Testis (tissue), 3 donors: ENCODE results near the gene LCNL1. TPM values are rescaled to one million over a fixed set of nuclear protein-coding genes. Genes with fewer than 3 reads are reported as not detected.

Experiments used
- DNase-seq: peaks from one replicate; pipeline ENCODE4 v3.0.0-alpha.2; 2019
- H3K27ac ChIP-seq, 2 donors: fragments of 200-600 bp; sonication (generic); one replicate each; pipeline ENCODE4 v1.5.1; 2019
- H3K27me3 ChIP-seq: fragments of 200-600 bp; sonication (generic); one replicate; pipeline ENCODE4 v1.5.1; 2019
- H3K36me3 ChIP-seq: fragments of 200-600 bp; sonication (generic); one replicate; pipeline ENCODE4 v1.5.1; 2017; ENCODE audit warnings: low read depth; ENCODE audit errors: missing control alignments
- H3K4me1 ChIP-seq: fragments of 200-600 bp; sonication (generic); one replicate; pipeline ENCODE4 v1.5.1; 2019
- H3K4me3 ChIP-seq, 2 donors: fragments of 200-600 bp; sonication (generic); one replicate each; pipeline ENCODE4 v1.5.1; 2017 to 2019
- H3K9me3 ChIP-seq: fragments of 200-600 bp; sonication (generic); one replicate; pipeline ENCODE4 v1.5.1; 2017
- POLR2A ChIP-seq: fragments of 450-650 bp; IDR thresholded peaks from one replicate; pipeline ENCODE4 v1.6.1; 2017; ENCODE audit warnings: antibody characterized with exemption, mild to moderate bottlenecking, moderate library complexity
- WGBS, 2 donors: methylation state at CpG; one replicate each; pipeline ENCODE4 v1.1.5; 2018; 5-methylcytosine and 5-hydroxymethylcytosine counted together
- intact Hi-C: fragments of 100-400 bp; cut with DNase I; formaldehyde crosslinking; loops from one replicate; pipeline ENCODE4 v1.15.1; 2023; ENCODE audit warnings: low total_unique reads
- polyA plus RNA-seq: library from polyadenylated mRNA; stranded (reverse); fragments of 350-450 nt; fragmentation: Illumina TruSeq; extraction: RNeasy Lipid Tissue Mini Kit (QIAGEN cat#74804); gene quantifications from one replicate; pipeline ENCODE4 v1.2.3, GENCODE V29; 2014; ENCODE audit warnings: low read depth, low replicate concordance; ENCODE audit not compliant: insufficient read depth
- total RNA-seq, 2 donors: library from RNA; depleted of rRNA; stranded (reverse); fragments of >200 nt; gene quantifications; one replicate each; pipeline ENCODE4 v1.2.3, GENCODE V29; 2016
- TF ChIP-seq, protein P1 (sequence below), 3 experiments: fragments of 450-650 bp in 2 of 3; fragments of 200-600 bp in 1 of 3; sonication (generic) in 1 of 3; IDR thresholded peaks; one replicate each; pipeline ENCODE4 v1.5.1; 2016 to 2019; ENCODE audit warnings: antibody characterized with exemption in 3 of 3, mild to moderate bottlenecking in 2 of 3, moderate library complexity in 1 of 3

Gene LCNL1
- total and polyA plus RNA-seq, 3 donors from 2014 or later = 17.5 to 131 (median 59.3) TPM

DNA sequence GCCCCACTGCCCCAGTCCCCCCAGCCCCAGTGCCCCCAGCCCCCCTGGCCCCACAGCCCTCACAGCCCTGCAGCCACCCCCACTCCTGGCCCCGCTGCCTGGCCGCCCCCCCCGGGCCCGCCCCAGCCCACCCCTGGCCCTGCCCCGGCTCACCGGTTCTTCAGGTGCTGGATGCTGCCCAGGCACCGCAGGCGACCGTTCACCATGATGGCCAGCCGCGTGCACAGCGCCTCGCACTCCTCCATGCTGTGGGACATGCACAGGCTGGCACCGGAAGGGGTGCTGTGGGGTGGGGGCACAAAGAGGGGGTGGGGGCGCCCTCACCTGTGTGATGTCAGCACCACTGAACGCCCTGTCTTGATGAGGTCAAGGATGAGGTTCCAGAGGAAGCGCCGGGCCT, 26.4 kb downstream of the LCNL1 start:
- H3K27me3 ChIP-seq = no peaks in the 10 kb centered on the region
- peaks cover 22% of the 10 kb centered on the region for H3K4me1 ChIP-seq
- intact Hi-C loops = no loop called here
- no peaks in the 10 kb centered on the region for H3K36me3 ChIP-seq
- H3K4me3 ChIP-seq = no peak overlapping the region
- DNase-seq = no peak
- no peaks in the 10 kb centered on the region for H3K9me3 ChIP-seq
- TF ChIP-seq POLR2A = no peak
- TF ChIP-seq, protein P1, sequence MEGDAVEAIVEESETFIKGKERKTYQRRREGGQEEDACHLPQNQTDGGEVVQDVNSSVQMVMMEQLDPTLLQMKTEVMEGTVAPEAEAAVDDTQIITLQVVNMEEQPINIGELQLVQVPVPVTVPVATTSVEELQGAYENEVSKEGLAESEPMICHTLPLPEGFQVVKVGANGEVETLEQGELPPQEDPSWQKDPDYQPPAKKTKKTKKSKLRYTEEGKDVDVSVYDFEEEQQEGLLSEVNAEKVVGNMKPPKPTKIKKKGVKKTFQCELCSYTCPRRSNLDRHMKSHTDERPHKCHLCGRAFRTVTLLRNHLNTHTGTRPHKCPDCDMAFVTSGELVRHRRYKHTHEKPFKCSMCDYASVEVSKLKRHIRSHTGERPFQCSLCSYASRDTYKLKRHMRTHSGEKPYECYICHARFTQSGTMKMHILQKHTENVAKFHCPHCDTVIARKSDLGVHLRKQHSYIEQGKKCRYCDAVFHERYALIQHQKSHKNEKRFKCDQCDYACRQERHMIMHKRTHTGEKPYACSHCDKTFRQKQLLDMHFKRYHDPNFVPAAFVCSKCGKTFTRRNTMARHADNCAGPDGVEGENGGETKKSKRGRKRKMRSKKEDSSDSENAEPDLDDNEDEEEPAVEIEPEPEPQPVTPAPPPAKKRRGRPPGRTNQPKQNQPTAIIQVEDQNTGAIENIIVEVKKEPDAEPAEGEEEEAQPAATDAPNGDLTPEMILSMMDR (IDR thresholded peaks at IDR 0.05) = no peak
- H3K27ac ChIP-seq = no peak overlapping the region
- WGBS, 2 donors = 87 to 95% methylated on average over 7 to 9 of the region's 18 CpGs

DNA sequence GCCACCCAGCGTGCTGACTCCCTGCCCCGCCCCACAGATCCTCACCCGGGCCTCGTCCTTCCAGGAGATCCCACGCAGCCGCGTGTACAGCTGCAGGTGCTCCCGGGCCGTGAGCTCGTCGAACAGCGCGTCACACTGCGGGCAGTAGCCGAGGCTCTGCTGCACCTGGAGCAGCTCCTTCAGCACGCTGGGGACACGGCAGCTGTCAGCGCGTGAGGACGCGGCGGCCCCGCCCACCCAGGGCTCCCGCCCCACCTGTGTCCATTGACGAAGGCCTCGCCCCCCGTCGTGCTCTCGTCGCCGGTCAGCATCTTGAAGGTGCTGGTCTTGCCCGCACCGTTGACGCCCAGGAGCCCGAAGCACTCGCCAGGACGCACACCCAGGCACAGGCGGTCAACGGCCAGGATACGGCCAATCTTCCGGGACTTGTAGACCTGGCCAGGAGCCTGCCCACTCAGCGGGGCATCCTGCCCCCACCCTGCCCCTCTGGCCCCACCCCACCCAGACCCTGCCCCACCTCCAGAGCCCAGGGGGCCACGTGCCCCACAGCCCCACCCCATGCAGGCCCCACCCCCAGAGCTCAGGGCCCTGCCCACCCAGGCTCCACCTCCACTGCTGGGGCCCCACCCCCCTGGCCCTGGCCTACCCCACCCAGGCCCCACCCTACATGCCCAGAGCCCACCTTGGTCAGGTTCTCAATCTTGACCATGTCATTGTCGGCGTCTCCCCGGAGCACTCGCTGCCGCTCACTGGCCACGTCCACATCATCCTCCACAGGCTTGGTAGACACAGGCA, 27.3 kb downstream of the LCNL1 start:
- TF ChIP-seq POLR2A = no peak
- TF ChIP-seq, protein P1 (IDR thresholded peaks at IDR 0.05) = no peak
- no peaks in the 10 kb centered on the region for H3K27me3 ChIP-seq
- H3K4me1 ChIP-seq = peaks cover 22% of the 10 kb centered on the region
- intact Hi-C loops = no loop called here
- no peak overlapping the region for H3K27ac ChIP-seq
- no peak overlapping the region for H3K4me3 ChIP-seq
- no peaks in the 10 kb centered on the region for H3K9me3 ChIP-seq
- no peaks in the 10 kb centered on the region for H3K36me3 ChIP-seq
- DNase-seq = no peak
- WGBS, 2 donors = 95 to 100% methylated on average over 12 to 45 of the region's 49 CpGs

DNA sequence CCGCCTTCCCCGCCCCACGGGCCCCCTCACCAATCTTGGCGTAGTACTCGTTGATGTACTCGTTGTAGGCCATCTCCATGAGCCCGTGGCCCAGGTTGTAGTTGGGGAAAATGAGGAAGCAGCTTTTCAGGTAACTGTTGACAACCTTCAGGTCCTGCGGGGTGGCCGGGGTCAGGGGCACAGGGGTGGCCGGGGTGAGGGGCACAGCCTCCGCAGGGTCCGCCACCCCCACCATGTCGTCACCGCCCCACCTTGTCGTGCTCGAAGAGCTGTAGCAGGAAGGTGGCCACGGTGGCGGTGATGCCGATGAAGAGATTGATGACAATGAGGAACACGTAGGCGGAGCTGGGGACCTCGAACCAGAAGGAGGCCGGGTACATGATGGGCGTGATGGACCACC, 28.4 kb downstream of the LCNL1 start:
- no peak for DNase-seq
- H3K4me3 ChIP-seq = no peak overlapping the region
- H3K9me3 ChIP-seq = no peaks in the 10 kb centered on the region
- TF ChIP-seq POLR2A = no peak
- TF ChIP-seq, protein P1 (IDR thresholded peaks at IDR 0.05) = no peak
- H3K27me3 ChIP-seq = no peaks in the 10 kb centered on the region
- intact Hi-C loops = no loop called here
- H3K4me1 ChIP-seq = peaks cover 19% of the 10 kb centered on the region
- 96 to 97% methylated on average over 23 to 24 of the region's 24 CpGs for WGBS, 2 donors
- no peak overlapping the region for H3K27ac ChIP-seq
- no peaks in the 10 kb centered on the region for H3K36me3 ChIP-seq

DNA sequence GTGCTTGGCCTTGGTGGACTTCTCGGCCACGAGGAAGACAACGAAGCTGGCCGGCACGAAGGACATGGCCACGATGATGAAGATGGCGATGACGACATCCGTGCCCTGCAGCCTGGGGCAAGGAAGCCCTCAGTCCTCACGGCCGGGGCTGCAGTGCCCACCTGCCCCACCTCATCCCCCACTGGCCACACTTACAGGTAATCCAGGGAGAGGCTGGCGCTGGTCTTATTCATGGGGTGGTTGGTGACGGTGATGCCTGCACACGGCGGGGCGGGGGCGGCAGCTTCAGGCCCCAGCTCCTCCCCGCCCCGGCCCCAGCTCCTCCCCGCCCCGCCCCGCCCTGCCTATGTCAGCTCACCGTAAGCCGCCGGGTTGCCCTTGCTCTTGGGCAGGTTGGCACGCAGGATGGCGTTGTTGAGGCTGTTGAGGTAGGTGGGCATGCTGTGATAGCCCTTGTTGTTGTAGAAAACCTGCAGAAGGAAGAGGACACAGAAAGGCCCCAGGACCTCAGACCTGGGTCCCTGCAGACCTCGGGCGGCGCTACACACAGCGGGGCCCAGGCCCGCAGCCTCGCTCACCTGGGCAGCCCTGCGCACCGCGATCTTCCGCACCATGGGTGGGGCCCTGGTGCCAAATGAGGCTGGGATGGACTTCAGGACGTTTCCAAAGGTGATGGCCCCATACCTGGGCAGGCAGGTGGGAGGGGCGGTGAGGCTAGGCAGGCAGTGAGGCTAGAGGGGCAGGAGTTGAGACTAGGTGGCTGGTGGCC, 29.3 kb downstream of the LCNL1 start:
- H3K4me1 ChIP-seq = peaks cover 10% of the 10 kb centered on the region
- no peak overlapping the region for H3K27ac ChIP-seq
- H3K27me3 ChIP-seq = no peaks in the 10 kb centered on the region
- no peaks in the 10 kb centered on the region for H3K36me3 ChIP-seq
- no peak overlapping the region for H3K4me3 ChIP-seq
- no peak for DNase-seq
- no peaks in the 10 kb centered on the region for H3K9me3 ChIP-seq
- intact Hi-C loops = no loop called here
- 91 to 93% methylated on average over 13 to 39 of the region's 39 CpGs for WGBS, 2 donors
- TF ChIP-seq, protein P1 (IDR thresholded peaks at IDR 0.05) = no peak
- TF ChIP-seq POLR2A = no peak
